Neural crest cell (in vitro differentiated cells): ENCODE data around the gene POU2F3. TPM values are rescaled to one million over a fixed set of nuclear protein-coding genes. Genes with fewer than 3 reads are reported as not detected.

Experiments
- DNase-seq: peaks from one replicate; pipeline ENCODE4 v3.0.0; 2021; ENCODE audit warnings: low read depth, mixed read lengths, low spot score
- H3K27ac Mint-ChIP-seq: one replicate; pipeline ENCODE4 v1.8.0; 2021; ENCODE audit warnings: mild to moderate bottlenecking, mixed read lengths; ENCODE audit not compliant: unreplicated experiment
- H3K27me3 Mint-ChIP-seq: 2 replicates; pipeline ENCODE4 v1.8.0; 2021; ENCODE audit warnings: low read depth, mild to moderate bottlenecking, mixed read lengths
- H3K36me3 Mint-ChIP-seq: 2 replicates; pipeline ENCODE4 v1.8.0; 2021; ENCODE audit warnings: low read depth, mild to moderate bottlenecking, mixed read lengths
- H3K4me1 Mint-ChIP-seq: 2 replicates; pipeline ENCODE4 v1.8.0; 2021; ENCODE audit warnings: mixed read lengths
- H3K4me3 Mint-ChIP-seq: one replicate; pipeline ENCODE4 v1.8.0; 2021; ENCODE audit warnings: mild to moderate bottlenecking, mixed read lengths
- H3K9me3 Mint-ChIP-seq: 2 replicates; pipeline ENCODE4 v1.8.0; 2021; ENCODE audit warnings: mixed read lengths
- total RNA-seq: library from RNA; stranded (reverse); gene quantifications from 2 replicates; pipeline ENCODE4 v1.2.1, GENCODE V29; 2021
- TF ChIP-seq, protein P1 (sequence below): fragments of 200-600 bp; sonication (generic); conservative IDR thresholded peaks from 2 replicates; pipeline ENCODE4 v1.5.0; 2021; ENCODE audit warnings: antibody characterized with exemption, mild to moderate bottlenecking

Gene POU2F3
- total RNA-seq, 1 donor from 2014 or later = not detected

DNA sequence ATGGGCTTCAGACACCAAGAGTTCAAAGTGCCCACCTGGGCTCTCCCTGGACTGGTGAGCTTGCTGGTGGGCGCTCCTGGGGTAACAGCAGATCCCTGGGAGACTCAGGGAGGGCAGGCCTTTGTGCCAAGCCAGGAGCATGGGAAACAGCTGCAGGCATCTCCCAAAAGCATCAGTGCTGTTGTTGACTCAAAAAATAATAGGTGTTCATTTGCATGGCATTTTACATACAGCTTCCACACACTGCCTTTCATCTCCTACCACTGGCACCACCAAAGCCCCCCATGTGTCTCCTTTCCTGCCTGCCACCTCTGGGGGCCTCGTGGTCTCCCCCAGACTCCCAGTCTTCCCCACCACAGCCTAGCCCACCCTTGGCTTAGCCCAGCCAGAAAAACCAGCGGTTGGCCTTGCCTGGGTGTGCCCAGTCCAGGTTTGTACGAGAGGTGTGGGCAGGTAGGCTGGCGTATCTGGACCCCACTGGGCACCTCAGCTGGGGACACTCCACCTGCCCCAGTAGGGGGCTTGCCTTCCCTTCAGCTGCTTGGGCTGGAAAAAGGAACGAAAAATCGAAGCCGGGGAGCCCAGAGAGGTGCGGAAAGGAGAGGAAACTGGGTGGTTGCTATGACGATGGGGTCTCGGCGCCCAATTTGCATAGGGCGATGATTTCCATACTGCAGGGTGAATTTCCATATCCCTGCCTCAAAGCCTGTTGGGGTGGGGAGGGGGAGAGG lies 15.0 kb downstream of the POU2F3 start:
- peak overlapping the region; percentile 81 for H3K4me3 Mint-ChIP-seq
- H3K27me3 Mint-ChIP-seq = peaks cover 63% of the 10 kb centered on the region
- H3K9me3 Mint-ChIP-seq = no peaks in the 10 kb centered on the region
- TF ChIP-seq, protein P1, sequence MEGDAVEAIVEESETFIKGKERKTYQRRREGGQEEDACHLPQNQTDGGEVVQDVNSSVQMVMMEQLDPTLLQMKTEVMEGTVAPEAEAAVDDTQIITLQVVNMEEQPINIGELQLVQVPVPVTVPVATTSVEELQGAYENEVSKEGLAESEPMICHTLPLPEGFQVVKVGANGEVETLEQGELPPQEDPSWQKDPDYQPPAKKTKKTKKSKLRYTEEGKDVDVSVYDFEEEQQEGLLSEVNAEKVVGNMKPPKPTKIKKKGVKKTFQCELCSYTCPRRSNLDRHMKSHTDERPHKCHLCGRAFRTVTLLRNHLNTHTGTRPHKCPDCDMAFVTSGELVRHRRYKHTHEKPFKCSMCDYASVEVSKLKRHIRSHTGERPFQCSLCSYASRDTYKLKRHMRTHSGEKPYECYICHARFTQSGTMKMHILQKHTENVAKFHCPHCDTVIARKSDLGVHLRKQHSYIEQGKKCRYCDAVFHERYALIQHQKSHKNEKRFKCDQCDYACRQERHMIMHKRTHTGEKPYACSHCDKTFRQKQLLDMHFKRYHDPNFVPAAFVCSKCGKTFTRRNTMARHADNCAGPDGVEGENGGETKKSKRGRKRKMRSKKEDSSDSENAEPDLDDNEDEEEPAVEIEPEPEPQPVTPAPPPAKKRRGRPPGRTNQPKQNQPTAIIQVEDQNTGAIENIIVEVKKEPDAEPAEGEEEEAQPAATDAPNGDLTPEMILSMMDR = no peak
- no peaks in the 10 kb centered on the region for H3K36me3 Mint-ChIP-seq
- peak overlapping the region; percentile 72 for H3K27ac Mint-ChIP-seq
- DNase-seq = no peak
- peaks cover 12% of the 10 kb centered on the region for H3K4me1 Mint-ChIP-seq

DNA sequence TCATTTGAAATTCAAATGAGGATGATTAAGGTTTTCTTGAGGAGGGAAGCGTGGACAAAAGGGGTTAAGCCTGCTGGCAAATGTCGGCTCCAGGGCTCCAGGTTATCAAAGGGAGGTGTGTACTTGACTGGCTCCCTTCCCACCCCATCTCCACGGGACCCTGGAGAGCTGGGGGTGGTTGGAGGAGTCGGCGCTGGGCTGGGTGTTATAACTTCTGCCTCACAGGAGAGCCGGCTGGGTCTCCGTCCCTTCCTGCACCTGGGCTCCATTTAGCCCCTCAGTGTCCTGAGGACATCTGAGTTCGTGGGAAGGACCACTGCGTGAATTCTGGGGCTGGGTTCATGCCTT lies 15.6 kb downstream of the POU2F3 start:
- Mint-ChIP-seq H3K9me3 (no peaks in the 10 kb centered on the region), H3K4me3 (peak overlapping the region; percentile 81), H3K27me3 (peaks cover 58% of the 10 kb centered on the region), H3K36me3 (no peaks in the 10 kb centered on the region), H3K27ac (peak overlapping the region; percentile 72), H3K4me1 (peaks cover 12% of the 10 kb centered on the region)
- DNase-seq = no peak
- TF ChIP-seq, protein P1 = no peak

- H3K27ac Mint-ChIP-seq = no peak overlapping the region
- peaks cover 55% of the 10 kb centered on the region for H3K27me3 Mint-ChIP-seq
- peaks cover 12% of the 10 kb centered on the region for H3K4me1 Mint-ChIP-seq
- H3K4me3 Mint-ChIP-seq = no peak overlapping the region
- H3K36me3 Mint-ChIP-seq = no peaks in the 10 kb centered on the region
- no peaks in the 10 kb centered on the region for H3K9me3 Mint-ChIP-seq
- TF ChIP-seq, protein P1 = no peak
- DNase-seq = no peak
These were observed 16.2 kb downstream of the POU2F3 start for GRCh38 chr11:120256178-120256577.

DNA sequence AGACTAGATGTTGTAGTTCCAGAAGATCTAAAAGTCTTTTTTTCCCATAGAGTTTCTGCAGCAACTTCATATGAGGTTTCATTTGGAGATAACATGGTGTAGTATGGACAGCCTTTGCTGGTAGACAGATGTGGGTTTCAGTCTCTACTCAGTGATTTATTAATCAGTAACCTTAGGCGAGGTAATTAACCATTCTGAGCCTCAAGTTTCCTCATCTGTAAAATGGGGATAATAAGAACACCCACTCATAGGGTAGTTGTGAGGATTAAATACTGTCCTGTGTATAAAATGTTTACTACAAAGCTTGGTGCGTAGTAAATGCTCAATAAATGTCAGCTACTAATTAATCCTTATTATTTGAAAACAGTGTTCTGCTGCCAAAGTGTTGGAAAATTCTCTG lies 16.8 kb downstream of the POU2F3 start:
- no peak overlapping the region for H3K4me3 Mint-ChIP-seq
- H3K27me3 Mint-ChIP-seq = peaks cover 51% of the 10 kb centered on the region
- no peaks in the 10 kb centered on the region for H3K9me3 Mint-ChIP-seq
- H3K4me1 Mint-ChIP-seq = peaks cover 12% of the 10 kb centered on the region
- no peak for DNase-seq
- no peaks in the 10 kb centered on the region for H3K36me3 Mint-ChIP-seq
- TF ChIP-seq, protein P1 = no peak
- H3K27ac Mint-ChIP-seq = no peak overlapping the region

- Mint-ChIP-seq H3K4me3 (no peak overlapping the region), H3K36me3 (no peaks in the 10 kb centered on the region), H3K4me1 (peaks cover 12% of the 10 kb centered on the region), H3K27me3 (peaks cover 51% of the 10 kb centered on the region), H3K27ac (no peak overlapping the region), H3K9me3 (no peaks in the 10 kb centered on the region)
- TF ChIP-seq, protein P1 = no peak
- no peak for DNase-seq
These were observed 17.4 kb downstream of the POU2F3 start for GRCh38 chr11:120257346-120257745.
